ENCODE data around the gene DUSP14.

DUSP14 gene

DNA sequence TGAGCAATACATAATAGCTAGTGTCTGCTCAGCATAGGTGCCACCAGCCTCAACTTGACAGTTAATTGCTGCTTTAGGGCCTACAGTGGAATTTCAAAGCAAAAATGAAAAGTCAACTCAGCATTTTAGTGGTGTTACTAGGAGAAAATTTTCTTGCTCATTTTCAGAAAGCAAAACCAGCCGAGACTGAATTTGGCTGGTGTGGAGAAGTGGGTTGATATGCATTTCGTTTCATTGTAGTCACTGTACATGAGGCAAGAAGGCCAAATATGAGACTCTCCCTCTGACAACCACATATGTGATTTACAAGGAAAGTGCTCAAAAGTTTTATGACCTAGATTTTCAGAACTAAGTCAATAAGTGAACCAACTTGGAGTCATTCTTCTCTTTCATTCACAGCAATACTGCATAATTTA is 54.0 kb downstream of the DUSP14 start:
- DNase-seq (ENCODE audit: insufficient read length, low spot score) (no peak), FAIRE-seq (no peak)
- TF ChIP-seq POLR2A (IDR thresholded peaks at IDR 0.05; ENCODE audit: low read depth, low read length) (no peak), PAX5 (IDR thresholded peaks at IDR 0.05; ENCODE audit: insufficient read depth, low read length, severe bottlenecking) (no peak), SPI1 (IDR thresholded peaks at IDR 0.05; ENCODE audit: low read depth, low read length) (no peak), POU2F2 (IDR thresholded peaks at IDR 0.05; ENCODE audit: low read depth, low read length) (no peak), TAF1 (IDR thresholded peaks at IDR 0.05; ENCODE audit: low read depth, low read length) (no peak), POLR2AphosphoS5 (IDR thresholded peaks at IDR 0.05; ENCODE audit: low read depth, low read length) (no peak)

DNA sequence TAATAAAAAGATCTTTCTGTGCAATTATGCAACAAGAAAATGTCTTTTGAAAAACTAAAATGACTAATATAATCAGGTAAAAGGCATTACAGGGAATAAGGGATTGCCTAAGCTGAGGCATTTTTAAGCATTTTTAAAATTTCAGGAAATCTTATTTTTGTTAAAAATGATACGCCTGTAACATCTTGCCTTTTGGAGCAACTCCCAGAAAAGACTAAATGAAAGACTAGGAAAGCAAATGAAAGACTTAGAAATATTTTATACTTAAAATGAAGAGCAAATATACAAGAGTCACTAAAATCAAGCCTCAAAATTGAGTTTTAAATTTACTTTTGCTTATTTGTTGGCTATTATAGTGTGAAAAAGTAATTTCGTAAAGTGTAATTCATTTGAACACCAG is 55.8 kb downstream of the DUSP14 start:
- no peak for DNase-seq (ENCODE audit: insufficient read length, low spot score)

DNA sequence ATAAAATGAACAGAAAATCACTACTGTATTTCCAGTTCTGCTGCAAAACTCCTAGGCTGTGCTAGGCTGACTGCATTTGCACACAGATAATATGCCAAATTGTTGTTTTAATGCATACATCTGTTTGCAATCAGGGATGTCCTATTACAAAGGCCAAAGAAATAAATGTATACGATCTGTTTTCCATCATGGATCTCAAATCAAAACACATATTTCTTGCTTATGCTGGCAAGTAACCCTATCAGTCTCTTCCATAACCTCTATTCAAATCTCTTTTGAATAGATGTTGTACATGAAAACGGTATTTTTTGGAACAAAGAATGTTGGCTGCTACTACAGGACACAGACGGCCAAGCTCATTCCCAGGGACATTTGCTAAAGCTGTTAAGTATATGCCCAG is 56.6 kb downstream of the DUSP14 start:
- FAIRE-seq, result no peak
- TF ChIP-seq POU2F2 (IDR thresholded peaks at IDR 0.05; ENCODE audit: low read depth, low read length) (no peak), TAF1 (IDR thresholded peaks at IDR 0.05; ENCODE audit: low read depth, low read length) (no peak), SPI1 (IDR thresholded peaks at IDR 0.05; ENCODE audit: low read depth, low read length) (no peak), POLR2AphosphoS5 (IDR thresholded peaks at IDR 0.05; ENCODE audit: low read depth, low read length) (no peak), POLR2A (IDR thresholded peaks at IDR 0.05; ENCODE audit: low read depth, low read length) (no peak), PAX5 (IDR thresholded peaks at IDR 0.05; ENCODE audit: insufficient read depth, low read length, severe bottlenecking) (no peak)
- DNase-seq (ENCODE audit: insufficient read length, low spot score), result no peak

More for the DNA sequence above, 55.8 kb downstream of the DUSP14 start:
- no peak for FAIRE-seq
- TF ChIP-seq TAF1 (IDR thresholded peaks at IDR 0.05; ENCODE audit: low read depth, low read length) (no peak), POLR2AphosphoS5 (IDR thresholded peaks at IDR 0.05; ENCODE audit: low read depth, low read length) (no peak), SPI1 (IDR thresholded peaks at IDR 0.05; ENCODE audit: low read depth, low read length) (no peak), POLR2A (IDR thresholded peaks at IDR 0.05; ENCODE audit: low read depth, low read length) (no peak), PAX5 (IDR thresholded peaks at IDR 0.05; ENCODE audit: insufficient read depth, low read length, severe bottlenecking) (no peak), POU2F2 (IDR thresholded peaks at IDR 0.05; ENCODE audit: low read depth, low read length) (no peak)

GRCh38 chr17:37547986-37548385 is 58.3 kb downstream of the DUSP14 start:
- DNase-seq (ENCODE audit: insufficient read length, low spot score) (no peak), FAIRE-seq (no peak)
- no peak for TF ChIP-seq PAX5 (IDR thresholded peaks at IDR 0.05; ENCODE audit: insufficient read depth, low read length, severe bottlenecking)
- no peak for TF ChIP-seq POLR2A (IDR thresholded peaks at IDR 0.05; ENCODE audit: low read depth, low read length)
- TF ChIP-seq POU2F2 (IDR thresholded peaks at IDR 0.05; ENCODE audit: low read depth, low read length), result no peak
- TF ChIP-seq POLR2AphosphoS5 (IDR thresholded peaks at IDR 0.05; ENCODE audit: low read depth, low read length), result no peak
- TF ChIP-seq SPI1 (IDR thresholded peaks at IDR 0.05; ENCODE audit: low read depth, low read length), result no peak
- no peak for TF ChIP-seq TAF1 (IDR thresholded peaks at IDR 0.05; ENCODE audit: low read depth, low read length)

DNA sequence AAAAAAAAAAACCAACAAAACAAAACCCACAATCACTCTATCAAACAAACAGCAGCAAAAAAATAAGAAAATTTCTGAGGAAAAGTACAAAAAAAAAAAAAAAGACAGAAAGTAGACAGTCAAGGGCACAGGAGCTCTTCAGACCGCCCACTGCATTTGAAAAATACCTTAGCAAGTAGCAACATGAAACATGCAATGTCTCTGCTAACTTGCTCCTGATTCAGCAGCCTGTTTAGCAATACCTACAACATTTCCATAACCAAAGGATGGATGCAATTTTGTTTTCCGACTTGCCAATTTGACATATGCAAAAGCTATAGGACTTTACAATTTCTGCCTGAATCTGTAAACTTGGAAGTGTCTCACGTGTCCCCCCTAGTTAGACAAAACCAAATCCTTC is 62.1 kb downstream of the DUSP14 start:
- DNase-seq (ENCODE audit: insufficient read length, low spot score) (no peak), FAIRE-seq (no peak)
- no peak for TF ChIP-seq SPI1 (IDR thresholded peaks at IDR 0.05; ENCODE audit: low read depth, low read length)
- TF ChIP-seq POLR2A (IDR thresholded peaks at IDR 0.05; ENCODE audit: low read depth, low read length), result no peak
- no peak for TF ChIP-seq POU2F2 (IDR thresholded peaks at IDR 0.05; ENCODE audit: low read depth, low read length)
- no peak for TF ChIP-seq PAX5 (IDR thresholded peaks at IDR 0.05; ENCODE audit: insufficient read depth, low read length, severe bottlenecking)
- TF ChIP-seq TAF1 (IDR thresholded peaks at IDR 0.05; ENCODE audit: low read depth, low read length), result no peak
- TF ChIP-seq POLR2AphosphoS5 (IDR thresholded peaks at IDR 0.05; ENCODE audit: low read depth, low read length), result no peak

GRCh38 chr17:37553401-37553966 is 63.8 kb downstream of the DUSP14 start:
- DNase-seq (ENCODE audit: insufficient read length, low spot score), result no peak
- TF ChIP-seq POLR2AphosphoS5 (IDR thresholded peaks at IDR 0.05; ENCODE audit: low read depth, low read length), result no peak
- no peak for TF ChIP-seq POU2F2 (IDR thresholded peaks at IDR 0.05; ENCODE audit: low read depth, low read length)
- no peak for TF ChIP-seq PAX5 (IDR thresholded peaks at IDR 0.05; ENCODE audit: insufficient read depth, low read length, severe bottlenecking)
- no peak for TF ChIP-seq TAF1 (IDR thresholded peaks at IDR 0.05; ENCODE audit: low read depth, low read length)
- TF ChIP-seq POLR2A (IDR thresholded peaks at IDR 0.05; ENCODE audit: low read depth, low read length), result no peak
- no peak for TF ChIP-seq SPI1 (IDR thresholded peaks at IDR 0.05; ENCODE audit: low read depth, low read length)
- FAIRE-seq, result no peak

GRCh38 chr17:37555386-37555785 is 65.7 kb downstream of the DUSP14 start:
- FAIRE-seq, result no peak
- no peak for DNase-seq (ENCODE audit: insufficient read length, low spot score)
- no peak for TF ChIP-seq POLR2A (IDR thresholded peaks at IDR 0.05; ENCODE audit: low read depth, low read length)
- no peak for TF ChIP-seq POU2F2 (IDR thresholded peaks at IDR 0.05; ENCODE audit: low read depth, low read length)
- no peak for TF ChIP-seq SPI1 (IDR thresholded peaks at IDR 0.05; ENCODE audit: low read depth, low read length)
- no peak for TF ChIP-seq TAF1 (IDR thresholded peaks at IDR 0.05; ENCODE audit: low read depth, low read length)
- TF ChIP-seq PAX5 (IDR thresholded peaks at IDR 0.05; ENCODE audit: insufficient read depth, low read length, severe bottlenecking), result no peak
- TF ChIP-seq POLR2AphosphoS5 (IDR thresholded peaks at IDR 0.05; ENCODE audit: low read depth, low read length), result no peak

DNA sequence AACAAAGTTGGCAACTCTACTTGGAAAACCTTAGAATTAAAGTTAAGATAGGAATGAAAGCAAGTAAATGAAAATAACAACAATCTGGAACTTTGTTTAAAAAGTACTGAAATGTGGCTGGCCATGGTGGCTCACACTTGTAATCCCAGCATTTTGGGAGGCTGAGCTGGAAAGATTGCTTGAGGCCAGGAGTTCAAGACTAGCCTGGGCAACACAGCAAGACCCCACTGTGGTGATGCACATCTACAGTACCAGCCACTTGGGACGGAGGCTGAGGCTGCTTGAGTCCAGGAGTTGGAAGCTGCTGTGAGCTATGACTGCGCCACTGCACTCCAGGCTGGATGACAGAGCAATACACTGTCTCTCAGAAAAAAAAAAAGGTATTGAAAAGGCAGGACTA is 67.8 kb downstream of the DUSP14 start:
- no peak for DNase-seq (ENCODE audit: insufficient read length, low spot score)
- TF ChIP-seq PAX5 (IDR thresholded peaks at IDR 0.05; ENCODE audit: insufficient read depth, low read length, severe bottlenecking), result no peak
- TF ChIP-seq POLR2AphosphoS5 (IDR thresholded peaks at IDR 0.05; ENCODE audit: low read depth, low read length), result no peak
- no peak for TF ChIP-seq POLR2A (IDR thresholded peaks at IDR 0.05; ENCODE audit: low read depth, low read length)
- no peak for TF ChIP-seq SPI1 (IDR thresholded peaks at IDR 0.05; ENCODE audit: low read depth, low read length)
- no peak for TF ChIP-seq POU2F2 (IDR thresholded peaks at IDR 0.05; ENCODE audit: low read depth, low read length)
- TF ChIP-seq TAF1 (IDR thresholded peaks at IDR 0.05; ENCODE audit: low read depth, low read length), result no peak
- FAIRE-seq, result no peak

- TF ChIP-seq POLR2A (IDR thresholded peaks at IDR 0.05; ENCODE audit: low read depth, low read length), result no peak
- no peak for TF ChIP-seq PAX5 (IDR thresholded peaks at IDR 0.05; ENCODE audit: insufficient read depth, low read length, severe bottlenecking)
- no peak for TF ChIP-seq POLR2AphosphoS5 (IDR thresholded peaks at IDR 0.05; ENCODE audit: low read depth, low read length)
- no peak for TF ChIP-seq TAF1 (IDR thresholded peaks at IDR 0.05; ENCODE audit: low read depth, low read length)
- no peak for TF ChIP-seq SPI1 (IDR thresholded peaks at IDR 0.05; ENCODE audit: low read depth, low read length)
- TF ChIP-seq POU2F2 (IDR thresholded peaks at IDR 0.05; ENCODE audit: low read depth, low read length), result no peak
Observed at GRCh38 chr17:37558299-37558698, 68.6 kb downstream of the DUSP14 start.

More at GRCh38 chr17:37558299-37558698, 68.6 kb downstream of the DUSP14 start:
- no peak for DNase-seq (ENCODE audit: insufficient read length, low spot score)
- no peak for FAIRE-seq
